CD4-positive, alpha-beta T cell treated with Interleukin-21 for 1 hour (primary cell): ENCODE results near the gene CLEC9A.
"Not testable (repeated sequence)": the region's sequence is repeated elsewhere in the genome, so short reads cannot be mapped to it uniquely, and the experiment has no call there.

ENCODE experiments used
- DNase-seq: peaks from one replicate; pipeline ENCODE4 v3.0.0-alpha.2; 2020

The CLEC9A gene

GRCh38 chr12:10030446-10030845, at the start of gene CLEC9A:
TSS of gene CLEC9A (plus strand) at chr12:10030682. CDS start at chr12:10052688, 22,006 bp downstream.
- no peak for DNase-seq

GRCh38 chr12:9991876-9992275, 38.6 kb upstream of the CLEC9A start:
- no peak for DNase-seq

GRCh38 chr12:9992296-9992695, 38.2 kb upstream of the CLEC9A start:
- DNase-seq = no peak

GRCh38 chr12:9999016-9999415, 31.5 kb upstream of the CLEC9A start, which contains the start of gene CLEC1B:
TSS of gene CLEC1B (minus strand) at chr12:9999121. CDS start at chr12:9999100, 21 bp downstream.
- DNase-seq = no peak

- no peak for DNase-seq
Measured at GRCh38 chr12:10001171-10001776, 29.2 kb upstream of the CLEC9A start.

- no peak for DNase-seq
Measured at GRCh38 chr12:10012630-10013330, 17.7 kb upstream of the CLEC9A start.

- DNase-seq = no peak
Measured at GRCh38 chr12:10015450-10015849, 15.0 kb upstream of the CLEC9A start.

GRCh38 chr12:10016881-10017280, 13.6 kb upstream of the CLEC9A start:
- DNase-seq = no peak

- DNase-seq = no peak
Measured at GRCh38 chr12:10018386-10018785, 12.1 kb upstream of the CLEC9A start.

GRCh38 chr12:10021342-10021741, 9.1 kb upstream of the CLEC9A start:
- DNase-seq = no peak

- DNase-seq = no peak
Measured at GRCh38 chr12:10025236-10025635, 5.2 kb upstream of the CLEC9A start.

GRCh38 chr12:10026666-10027065, 3.8 kb upstream of the CLEC9A start:
- not testable (repeated sequence) for DNase-seq

- no peak for DNase-seq
Measured at GRCh38 chr12:10027311-10027710, 3.2 kb upstream of the CLEC9A start.

GRCh38 chr12:10027721-10028120, 2.8 kb upstream of the CLEC9A start:
- DNase-seq = no peak

- no peak for DNase-seq
Measured at GRCh38 chr12:10031321-10031720, 839 bp downstream of the CLEC9A start.

- DNase-seq = no peak
Measured at GRCh38 chr12:10031771-10032175, 1.3 kb downstream of the CLEC9A start.

GRCh38 chr12:10033783-10034545, 3.5 kb downstream of the CLEC9A start:
- no peak for DNase-seq

GRCh38 chr12:10042167-10042566, 11.7 kb downstream of the CLEC9A start:
- no peak for DNase-seq

GRCh38 chr12:10048526-10048925, 18.0 kb downstream of the CLEC9A start:
- no peak for DNase-seq

GRCh38 chr12:10052193-10052913, 21.9 kb downstream of the CLEC9A start:
- DNase-seq = no peak

- no peak for DNase-seq
Measured at GRCh38 chr12:10058387-10058786, 27.9 kb downstream of the CLEC9A start.

GRCh38 chr12:10065241-10065640, 34.8 kb downstream of the CLEC9A start:
- no peak for DNase-seq

GRCh38 chr12:10067264-10067663, 36.8 kb downstream of the CLEC9A start:
- no peak for DNase-seq
